Colonic mucosa (tissue), 4 donors: ENCODE data around the gene RNF157. TPM values are rescaled to one million over a fixed set of nuclear protein-coding genes. Genes with fewer than 3 reads are reported as not detected.
A peak's percentile ranks its signal among the peaks of the same experiment; 100 is the strongest.

ENCODE experiments used
- DNase-seq: peaks from one replicate; pipeline ENCODE4 v3.0.0-alpha.2; 2020
- H3K27ac ChIP-seq: fragments of 200-600 bp; one replicate; pipeline ENCODE4 v1.8.0; 2021
- H3K27me3 ChIP-seq: fragments of 200-600 bp; one replicate; pipeline ENCODE4 v1.8.0; 2021
- H3K36me3 ChIP-seq: fragments of 200-600 bp; one replicate; pipeline ENCODE4 v1.8.0; 2021
- H3K4me1 ChIP-seq: fragments of 200-600 bp; one replicate; pipeline ENCODE4 v1.8.0; 2021; ENCODE audit warnings: mild to moderate bottlenecking
- H3K4me3 ChIP-seq: fragments of 200-600 bp; one replicate; pipeline ENCODE4 v1.8.0; 2021
- H3K9ac ChIP-seq, 2 donors: one replicate each; pipeline ENCODE4 v1.7.0; 2013; ENCODE audit warnings: control low read depth in 2 of 2, low read depth in 2 of 2, low read length in 2 of 2
- H3K9me3 ChIP-seq: fragments of 200-600 bp; one replicate; pipeline ENCODE4 v1.8.0; 2021
- CTCF ChIP-seq: fragments of 200-600 bp; IDR thresholded peaks from one replicate; pipeline ENCODE4 v1.8.0; 2022; ENCODE audit warnings: antibody characterized with exemption, mild to moderate bottlenecking
- intact Hi-C: fragments of 100-400 bp; cut with DNase I; formaldehyde crosslinking; loops from one replicate; pipeline ENCODE4 v1.14.1; 2022
- total RNA-seq, 2 donors: library from RNA; stranded (reverse); fragmentation: NEBNext Ultra II Directional in 1 of 2; extraction: Animal tissue kit (Norgen Biotek cat#: 25700) in 1 of 2; gene quantifications; one replicate each; pipeline ENCODE4 v1.2.1, GENCODE V29; 2021
- donor health status: healthy.
- donor health status: DM: no; HTN: no; CAD: no.
- donor health status: DM: no; HTN: no; CAD: no.

RNF157 gene
- total RNA-seq, 2 donors from 2014 or later = 23.7 to 30.2 TPM

- Histone ChIP-seq H3K36me3 (no peaks in the 10 kb centered on the region), H3K27ac (peak overlapping the region; percentile 58), H3K9me3 (no peaks in the 10 kb centered on the region), H3K27me3 (no peaks in the 10 kb centered on the region), H3K4me3 (no peak overlapping the region), H3K9ac (peak overlapping the region in 1 of 2 donors; percentile 35), H3K4me1 (no peaks in the 10 kb centered on the region)
- intact Hi-C loops = no loop called here
- DNase-seq = no peak
- TF ChIP-seq CTCF = no peak
Observed at GRCh38 chr17:76252040-76252954, 12.0 kb upstream of the RNF157 start.

GRCh38 chr17:76251478-76252039 is 11.3 kb upstream of the RNF157 start:
- no peaks in the 10 kb centered on the region for H3K27me3 ChIP-seq
- H3K9ac ChIP-seq = peak overlapping the region in 1 of 2 donors; percentile 35
- no peaks in the 10 kb centered on the region for H3K4me1 ChIP-seq
- TF ChIP-seq CTCF = no peak
- H3K9me3 ChIP-seq = no peaks in the 10 kb centered on the region
- H3K27ac ChIP-seq = peak overlapping the region; percentile 58
- intact Hi-C loops = no loop called here
- H3K4me3 ChIP-seq = no peak overlapping the region
- H3K36me3 ChIP-seq = no peaks in the 10 kb centered on the region
- DNase-seq = peak; percentile 27

- Histone ChIP-seq H3K9ac (no peak overlapping the region), H3K9me3 (no peaks in the 10 kb centered on the region), H3K4me3 (no peak overlapping the region), H3K27ac (no peak overlapping the region), H3K36me3 (no peaks in the 10 kb centered on the region), H3K4me1 (no peaks in the 10 kb centered on the region), H3K27me3 (no peaks in the 10 kb centered on the region)
- intact Hi-C loops = no loop called here
- DNase-seq = no peak
- TF ChIP-seq CTCF = no peak
Observed at GRCh38 chr17:76250141-76250540, 9.8 kb upstream of the RNF157 start.

GRCh38 chr17:76248013-76248782 is 7.9 kb upstream of the RNF157 start:
- H3K27ac ChIP-seq = no peak overlapping the region
- no peak overlapping the region for H3K9ac ChIP-seq
- DNase-seq = no peak
- no peaks in the 10 kb centered on the region for H3K9me3 ChIP-seq
- TF ChIP-seq CTCF = no peak
- no peaks in the 10 kb centered on the region for H3K4me1 ChIP-seq
- intact Hi-C loops = loop anchor here (2.0 kb wide), 1 partner anchor 31 kb away; no protein-coding TSS in a partner anchor
- no peak overlapping the region for H3K4me3 ChIP-seq
- no peaks in the 10 kb centered on the region for H3K27me3 ChIP-seq
- no peaks in the 10 kb centered on the region for H3K36me3 ChIP-seq

- Histone ChIP-seq H3K9me3 (no peaks in the 10 kb centered on the region), H3K27ac (no peak overlapping the region), H3K9ac (no peak overlapping the region), H3K4me1 (no peaks in the 10 kb centered on the region), H3K27me3 (no peaks in the 10 kb centered on the region), H3K36me3 (no peaks in the 10 kb centered on the region), H3K4me3 (no peak overlapping the region)
- no peak for TF ChIP-seq CTCF
- intact Hi-C loops = no loop called here
- no peak for DNase-seq
Observed at GRCh38 chr17:76247304-76247703, 7.0 kb upstream of the RNF157 start.
